NOMO-1 treated with dmso at 0.1 percent for 144 hours (cell line): Measurements from ENCODE around the gene MED12L.
A peak's percentile ranks its signal among the peaks of the same experiment; 100 is the strongest.

Source experiments
- DNase-seq: peaks from one replicate; lab custom pipeline; 2025; ENCODE audit not compliant: unreplicated experiment; lab: John Stamatoyannopoulos, UW

Gene MED12L

DNA sequence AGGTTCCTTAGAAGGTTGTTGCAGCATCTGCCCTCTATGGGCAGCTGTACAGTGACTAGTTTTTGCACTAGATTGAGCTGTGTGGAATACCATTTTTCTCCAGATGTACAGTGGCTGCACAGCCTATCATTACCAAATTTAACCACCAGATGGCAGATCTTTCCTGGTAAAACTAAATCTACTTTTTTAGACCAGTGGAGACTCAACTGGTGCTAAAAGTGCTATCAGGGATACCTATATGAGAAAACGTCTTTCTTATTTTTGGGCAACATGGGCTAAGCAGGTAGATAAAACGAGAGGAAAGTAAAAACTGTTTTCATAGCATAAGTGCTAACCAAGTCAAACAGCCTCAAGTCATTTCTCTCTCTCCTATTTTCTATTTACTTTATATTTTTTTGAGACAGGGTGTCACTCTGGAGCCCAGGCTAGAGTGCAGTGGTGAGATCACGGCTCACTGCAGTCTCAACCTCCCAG is 354.2 kb downstream of the MED12L start:
- DNase-seq = peak; percentile 45

DNA sequence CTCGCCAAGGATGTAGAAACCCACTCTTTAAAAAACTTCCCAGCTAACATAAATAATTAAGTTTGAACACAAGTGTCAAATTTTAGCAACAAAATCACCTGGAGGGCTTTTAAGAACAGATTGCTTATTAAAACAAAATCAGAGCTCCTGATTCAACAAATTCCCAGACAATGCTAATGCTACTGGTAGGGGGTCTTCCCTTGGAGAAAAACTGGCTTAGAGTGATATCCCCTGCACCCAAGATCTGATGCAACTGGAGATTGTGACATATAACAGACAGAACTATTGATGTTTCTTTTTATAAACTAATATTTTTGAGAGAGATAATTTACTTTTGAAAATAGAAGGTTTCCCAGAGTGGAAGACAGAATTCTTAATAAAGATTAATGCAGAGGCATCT is 355.5 kb downstream of the MED12L start:
- no peak for DNase-seq

DNA sequence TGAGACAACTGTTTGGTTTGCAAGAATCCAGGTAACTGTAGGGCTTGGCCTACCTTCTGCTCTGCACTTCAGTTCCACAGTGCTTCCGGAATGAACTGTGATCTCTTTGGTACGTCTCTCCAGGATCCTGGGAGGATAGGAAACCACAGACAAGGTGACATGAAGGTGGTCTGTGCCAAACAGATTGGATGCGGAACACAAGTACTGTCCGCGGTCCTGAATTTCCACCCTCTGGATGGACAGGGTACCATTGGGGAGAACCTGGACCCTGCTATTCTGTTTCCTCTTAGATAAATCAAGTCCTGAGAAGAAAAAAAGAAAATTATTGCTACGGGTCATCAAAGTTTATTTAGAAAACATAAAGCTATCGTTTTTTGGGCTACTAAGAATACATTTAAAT is 358.1 kb downstream of the MED12L start:
- DNase-seq = no peak

DNA sequence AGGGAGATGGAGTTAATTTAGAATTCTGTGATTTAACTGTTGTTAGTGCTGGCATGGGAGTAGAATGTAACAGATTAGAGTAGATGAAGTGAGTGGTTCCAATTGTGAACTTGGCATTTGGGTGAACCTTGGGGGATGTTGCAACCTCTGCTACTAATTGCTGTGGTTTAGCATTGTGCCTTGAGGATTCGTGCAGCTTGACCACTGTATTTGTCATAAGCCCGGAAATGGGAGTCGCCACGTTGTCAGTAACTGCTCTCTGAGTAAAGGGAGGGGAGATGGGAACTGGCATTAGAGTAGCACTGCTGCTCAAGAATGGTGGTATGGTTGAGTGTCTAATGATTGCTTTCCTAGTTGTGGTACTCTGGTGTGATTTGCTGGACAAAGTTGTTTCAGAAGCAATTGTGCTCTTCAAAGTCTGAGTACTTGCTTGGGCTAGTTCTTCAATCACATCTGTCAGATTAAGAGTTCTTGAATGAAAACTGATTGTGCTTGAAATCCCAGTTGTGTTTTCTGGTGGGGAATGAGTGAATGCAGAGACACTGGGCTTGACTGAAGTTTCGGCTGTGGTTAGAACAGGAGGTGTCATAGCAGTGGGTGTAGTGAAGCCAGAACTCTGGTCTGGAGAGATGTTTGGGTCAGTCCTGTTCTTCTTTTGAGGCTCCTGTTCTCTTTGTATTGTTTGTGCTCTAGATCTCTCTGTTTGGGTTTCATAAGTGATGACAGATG is 360.0 kb downstream of the MED12L start:
- peak; percentile 97 for DNase-seq

DNA sequence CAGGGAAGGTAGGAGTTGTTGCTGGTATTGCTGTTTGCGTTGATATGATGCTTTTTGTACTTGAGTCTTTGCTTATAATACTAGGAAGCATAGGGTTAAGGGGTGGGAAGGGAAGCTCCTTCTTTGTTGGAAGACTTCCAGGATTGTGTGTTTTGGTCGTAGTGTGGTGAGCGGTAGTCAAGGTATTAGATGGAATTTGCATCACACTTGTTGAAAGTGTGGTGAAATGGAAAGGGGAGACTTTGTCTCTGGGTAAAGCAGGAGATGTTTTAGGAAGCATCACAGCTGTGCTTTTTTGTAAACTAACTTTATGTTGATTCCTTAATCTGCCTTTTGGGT is 360.5 kb downstream of the MED12L start:
- DNase-seq = no peak

DNA sequence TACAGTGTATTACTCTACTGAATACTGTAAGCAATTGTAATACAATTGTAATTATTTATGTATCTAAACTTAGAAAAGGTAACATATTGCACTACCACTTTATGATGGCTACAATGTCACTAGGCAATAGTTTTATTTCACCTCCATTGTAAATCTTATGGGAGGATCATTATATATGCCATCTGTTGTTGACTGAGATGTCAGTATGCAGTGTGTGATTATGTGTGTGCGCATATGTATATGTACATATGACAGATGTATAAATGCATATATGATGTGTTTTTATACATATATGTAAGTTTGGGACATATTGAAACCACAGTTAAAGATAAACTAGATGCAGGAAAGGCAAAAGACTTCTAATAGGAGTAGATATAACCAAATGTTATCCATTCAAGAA is 366.9 kb downstream of the MED12L start:
- DNase-seq = no peak

DNA sequence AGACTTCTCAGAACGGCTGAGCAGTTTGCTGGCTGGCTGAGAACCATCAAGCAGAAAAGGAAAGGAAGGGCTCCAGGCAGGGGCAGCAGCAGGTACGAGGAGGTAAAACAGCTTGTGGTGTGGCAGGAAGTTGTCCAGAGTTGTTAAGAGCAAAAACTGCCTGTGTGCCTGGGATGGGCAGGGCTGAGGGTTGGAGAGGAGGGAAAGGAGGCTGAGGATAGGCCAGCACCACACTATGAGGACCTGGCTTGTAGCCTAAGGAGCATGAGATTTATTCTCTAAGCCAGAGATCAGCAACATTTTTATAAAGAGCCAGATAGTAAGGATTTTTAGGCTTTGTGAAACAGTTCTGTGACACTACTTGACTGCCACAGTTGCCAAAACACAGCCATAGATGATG is 367.4 kb downstream of the MED12L start:
- DNase-seq = no peak

DNA sequence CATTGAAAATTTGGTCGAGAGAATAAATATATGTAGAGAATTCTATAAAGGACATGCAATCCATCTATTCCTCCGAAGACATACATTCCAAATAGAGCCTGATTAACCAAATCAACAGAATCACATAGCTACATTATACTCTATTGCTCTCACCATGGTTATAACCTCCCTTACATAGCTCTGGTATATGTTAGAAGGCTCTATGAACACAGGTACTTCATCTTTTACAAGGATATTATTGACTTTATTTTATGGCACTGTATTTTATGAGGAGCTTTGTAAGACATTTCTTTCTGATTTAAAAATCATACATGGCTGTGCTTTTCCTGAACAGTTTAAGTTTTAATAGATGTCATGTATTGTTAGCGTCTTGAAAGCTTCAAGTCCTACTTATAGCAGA is 370.6 kb downstream of the MED12L start:
- no peak for DNase-seq

DNA sequence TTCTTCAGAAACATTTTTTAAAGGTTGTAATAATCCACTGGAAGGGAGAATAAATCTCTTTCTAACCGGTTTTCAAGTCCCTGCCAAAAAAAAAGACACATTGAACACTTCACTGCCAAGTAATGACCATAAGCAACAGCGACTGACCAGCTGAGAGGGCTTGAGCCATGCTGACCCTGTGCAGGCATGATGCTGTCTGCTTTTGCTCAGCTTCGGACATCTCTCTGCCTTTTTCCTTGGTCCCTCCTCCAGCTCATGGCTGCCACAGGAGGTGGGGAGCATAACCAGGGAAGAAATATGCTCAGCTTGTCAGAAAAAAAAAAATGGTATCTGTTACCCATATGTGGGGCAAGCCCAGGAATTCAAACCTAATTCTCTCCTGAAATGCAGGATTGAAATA is 373.9 kb downstream of the MED12L start:
- no peak for DNase-seq

DNA sequence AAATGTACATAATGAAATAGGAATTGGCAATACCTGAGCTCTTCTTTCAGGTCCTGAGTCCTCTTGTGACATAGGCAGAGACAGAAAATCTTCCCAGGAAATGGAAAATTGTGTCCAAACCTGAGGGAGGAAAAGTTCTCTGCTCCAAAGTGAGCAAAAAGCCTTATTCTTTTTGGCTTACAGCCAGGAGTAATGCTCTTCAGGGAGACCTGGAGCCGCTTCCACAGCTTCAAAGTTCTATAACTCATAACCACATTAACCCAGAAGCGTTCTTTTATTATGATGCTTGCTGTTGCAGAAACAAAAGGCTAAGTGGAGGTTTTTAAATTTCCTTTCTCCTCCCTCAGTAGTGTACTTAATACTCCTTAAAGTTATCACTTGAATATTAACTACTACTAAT is 374.8 kb downstream of the MED12L start:
- no peak for DNase-seq

DNA sequence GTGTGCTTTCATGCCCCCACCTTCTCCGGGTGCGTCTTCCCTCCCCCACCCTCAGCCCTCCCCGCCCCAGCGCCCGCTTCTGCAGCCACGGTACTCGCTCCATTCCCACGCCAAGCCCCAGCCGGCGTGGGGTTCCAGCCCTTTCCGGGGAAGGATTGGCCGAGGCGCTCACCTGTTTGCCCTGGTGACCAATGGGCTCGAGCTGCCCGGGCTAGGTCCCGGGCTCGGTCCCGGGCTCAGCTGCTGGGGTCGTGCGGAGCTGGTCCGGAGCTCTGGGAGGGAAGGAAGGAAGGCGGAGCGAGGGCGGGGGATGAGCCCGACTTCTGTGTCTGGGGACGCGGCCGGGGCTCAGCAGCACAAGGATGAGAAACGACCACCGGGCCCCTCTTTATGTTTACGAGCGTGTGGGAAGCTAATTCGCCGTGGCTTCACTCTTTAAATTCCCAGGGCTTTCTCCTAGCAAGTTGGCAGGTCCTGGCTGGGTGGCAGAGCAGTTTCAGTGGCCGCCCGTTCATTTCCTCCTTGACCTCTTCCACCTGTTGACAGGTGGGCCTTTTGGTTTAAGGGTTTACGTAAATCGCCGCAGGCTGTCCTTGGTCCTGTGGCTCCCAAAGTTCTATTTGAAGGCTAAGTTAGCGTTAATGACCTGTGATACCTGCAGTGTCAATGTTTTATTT is 375.4 kb downstream of the MED12L start, which contains the start of gene IGSF10:
Gene IGSF10, minus strand, starts transcription at position 288 of the 677 bp plus-strand sequence. CDS start 2,352 bp downstream, outside the sequence.
- DNase-seq = no peak

DNA sequence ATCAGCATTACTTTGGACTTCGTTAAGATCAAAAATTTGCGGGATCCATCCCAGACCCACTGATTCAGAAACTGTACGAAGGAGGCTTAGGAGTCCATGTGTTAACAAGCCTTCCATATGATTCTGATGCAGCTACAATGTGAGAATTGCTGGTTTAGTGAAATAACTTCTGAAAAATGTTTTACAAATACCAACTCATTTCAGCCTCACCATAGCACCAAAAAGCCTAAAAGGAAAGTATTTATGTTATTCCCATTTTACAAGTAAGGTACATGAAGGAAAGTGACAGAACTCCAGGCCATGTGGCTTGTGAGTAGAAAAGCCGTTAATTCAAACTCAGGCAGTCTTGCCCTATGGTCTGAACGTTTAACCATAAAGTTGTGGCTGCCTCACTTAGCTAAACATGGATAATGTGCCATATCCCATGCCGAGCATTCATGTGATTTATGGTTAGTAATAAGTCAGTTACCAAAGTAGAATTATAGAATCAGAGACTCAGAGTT is 376.9 kb downstream of the MED12L start:
- DNase-seq = no peak

DNA sequence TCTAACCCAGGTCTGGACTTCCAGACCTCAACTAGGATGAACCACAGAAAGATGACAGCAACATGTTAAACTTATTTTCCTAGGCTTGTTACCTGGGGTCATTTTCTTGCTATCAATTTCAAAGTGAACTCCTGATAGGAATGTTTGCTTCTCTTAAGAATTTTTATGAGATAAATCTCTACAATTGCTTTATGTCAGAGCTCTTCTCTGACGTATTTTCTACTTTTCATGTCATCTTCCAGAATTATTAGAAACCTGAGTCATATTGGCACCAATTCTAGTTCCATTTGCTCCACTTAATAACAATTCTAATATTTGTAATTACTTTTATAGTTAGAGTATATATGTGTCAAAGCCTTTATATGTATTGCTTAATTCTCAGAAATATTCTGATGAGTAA is 377.5 kb downstream of the MED12L start:
- no peak for DNase-seq

DNA sequence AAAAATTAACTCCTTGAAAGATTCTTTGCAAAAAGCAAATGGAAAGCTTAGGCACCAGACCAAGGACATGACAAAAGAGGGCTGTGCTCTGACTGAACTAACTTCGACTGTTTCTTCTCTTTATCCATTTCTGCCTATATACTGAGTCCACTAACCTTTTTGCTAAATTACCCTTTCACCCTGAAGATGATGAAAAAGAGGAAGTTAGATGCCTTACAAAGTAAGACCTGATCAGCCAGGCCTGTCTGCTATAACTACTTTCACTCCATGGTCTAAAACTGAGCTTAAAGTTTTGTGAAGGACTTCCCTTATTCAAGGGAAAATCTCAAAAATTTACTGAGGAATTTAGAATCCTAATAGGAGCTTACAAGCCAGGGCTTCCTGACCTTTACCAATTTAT is 381.6 kb downstream of the MED12L start:
- peak; percentile 60 for DNase-seq

DNA sequence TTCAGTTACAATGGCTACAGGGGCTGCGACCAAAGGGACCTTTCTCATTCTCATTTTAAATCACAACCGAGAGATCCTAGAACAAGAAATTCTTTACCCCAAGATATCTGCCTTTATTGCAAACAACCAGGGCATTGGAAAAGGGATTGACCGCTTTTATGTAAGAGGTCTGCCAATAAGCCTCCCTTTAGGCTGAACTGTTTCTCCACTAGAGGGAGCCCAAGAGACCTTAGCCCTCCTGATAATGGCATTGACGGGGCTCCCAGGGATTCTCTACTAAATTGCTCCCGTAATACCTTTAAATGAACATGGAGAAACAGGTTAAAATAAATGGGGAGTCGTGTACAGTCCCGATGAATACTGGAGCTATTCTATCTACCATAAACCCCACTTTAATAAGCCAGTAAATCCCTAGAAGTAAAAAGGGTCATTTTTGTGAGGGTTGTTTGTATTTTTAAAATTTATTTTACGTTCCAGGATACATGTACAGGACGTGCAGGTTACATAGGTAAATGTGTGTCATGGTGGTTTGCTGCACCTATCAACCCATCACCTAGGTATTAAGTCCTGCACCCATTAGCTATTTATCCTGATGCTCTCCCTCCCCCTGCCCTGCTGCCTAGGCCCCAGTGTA is 382.9 kb downstream of the MED12L start:
- peak; percentile 5 for DNase-seq

DNA sequence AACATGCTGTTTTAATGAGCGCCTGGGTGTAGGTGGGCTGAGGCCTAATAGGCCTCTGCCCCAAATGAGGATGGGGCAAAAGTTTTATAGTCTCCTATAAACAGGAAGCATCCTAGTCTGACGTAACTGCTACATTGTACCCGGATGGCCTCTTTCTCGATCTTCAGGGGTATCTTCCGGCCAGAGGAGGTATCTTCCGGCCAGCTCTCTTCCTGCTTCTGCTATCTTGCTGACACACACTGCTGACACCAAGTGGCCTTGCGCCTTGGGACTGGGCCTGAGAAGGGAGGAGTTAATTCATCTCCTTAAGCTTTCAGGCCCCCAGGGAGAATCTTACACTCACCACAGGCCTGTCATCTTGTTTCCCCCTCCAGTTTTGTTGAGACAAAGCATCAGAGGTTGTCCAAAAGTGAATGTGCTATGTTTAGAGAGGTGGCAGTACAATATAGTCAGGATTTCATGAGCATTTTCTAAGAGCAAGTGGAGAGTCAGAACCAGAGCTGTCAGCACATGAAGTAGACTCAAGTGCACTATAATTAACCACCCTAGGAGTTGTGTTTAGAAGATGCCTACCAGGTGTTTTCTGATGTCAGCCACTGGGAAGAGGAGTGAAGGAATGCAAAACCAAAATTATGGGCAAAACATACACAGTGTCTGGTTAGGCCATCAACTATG is 391.0 kb downstream of the MED12L start:
- DNase-seq = no peak

DNA sequence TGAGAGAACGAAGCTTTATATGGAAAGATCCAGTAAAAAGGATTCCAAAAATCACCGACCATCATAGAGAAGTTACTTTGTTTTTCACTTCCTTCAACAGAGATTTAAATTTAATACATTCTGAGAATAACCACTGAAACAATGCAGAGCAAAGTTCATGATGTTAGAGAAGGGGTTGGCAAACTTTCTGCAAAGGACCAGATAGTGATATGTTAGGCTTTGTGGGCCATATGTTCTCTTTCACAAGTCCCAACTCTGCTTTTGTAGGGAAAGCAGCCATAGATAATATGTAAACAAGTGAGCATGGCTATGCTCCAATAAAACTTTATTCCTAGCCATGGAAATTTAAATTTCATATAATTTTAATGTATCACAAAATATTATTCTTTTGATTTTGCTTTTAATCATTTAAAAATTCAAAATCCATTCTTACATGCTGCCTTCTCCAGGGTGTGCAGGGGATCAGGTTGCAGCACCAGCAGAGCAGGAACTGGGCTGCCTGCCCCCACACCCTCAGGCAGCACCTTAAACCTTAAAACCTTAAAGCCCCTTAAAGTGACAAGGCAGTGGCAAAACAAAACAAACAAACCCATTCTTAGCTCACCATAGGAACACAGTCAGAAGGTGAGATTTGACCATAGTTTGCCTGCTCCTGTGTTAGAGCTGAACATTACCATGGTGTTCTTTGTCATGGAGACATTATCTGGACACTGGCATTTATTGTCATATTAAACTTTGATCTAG is 392.3 kb downstream of the MED12L start:
- no peak for DNase-seq

DNA sequence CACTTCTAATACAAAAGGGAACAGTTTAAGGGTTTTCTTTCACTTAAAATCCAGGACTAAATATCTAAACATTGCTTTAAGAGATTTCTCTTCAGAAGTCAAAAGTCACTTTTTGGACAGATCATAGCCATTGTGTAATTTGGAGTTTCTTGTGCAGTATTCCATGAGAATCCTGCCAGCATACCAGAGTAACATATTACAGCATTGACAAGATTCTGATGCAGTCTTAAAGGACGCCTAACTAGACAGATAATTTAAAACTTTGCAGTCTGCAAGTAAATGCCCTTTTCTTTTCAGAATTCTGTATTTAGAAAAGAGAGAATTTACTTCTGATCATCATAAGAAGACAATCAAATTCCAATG is 392.9 kb downstream of the MED12L start:
- no peak for DNase-seq

DNA sequence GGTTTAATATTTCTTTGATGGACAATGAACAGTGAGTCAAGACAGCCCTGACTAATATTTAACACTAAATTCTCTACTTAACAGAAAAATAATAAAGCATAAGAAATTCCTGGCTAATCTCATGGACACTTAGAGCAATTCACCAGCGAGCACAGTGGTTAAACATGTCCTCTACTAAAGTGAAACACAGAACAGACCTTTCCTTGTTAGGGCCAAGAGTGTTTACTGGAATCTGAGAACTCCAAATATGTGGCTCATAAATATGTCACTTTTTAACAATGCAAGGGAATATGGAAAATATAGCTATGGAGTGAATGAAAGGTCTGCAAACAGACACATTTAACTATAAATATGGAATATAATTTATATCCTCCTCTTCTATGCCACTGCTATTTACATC is 394.0 kb downstream of the MED12L start:
- no peak for DNase-seq

DNA sequence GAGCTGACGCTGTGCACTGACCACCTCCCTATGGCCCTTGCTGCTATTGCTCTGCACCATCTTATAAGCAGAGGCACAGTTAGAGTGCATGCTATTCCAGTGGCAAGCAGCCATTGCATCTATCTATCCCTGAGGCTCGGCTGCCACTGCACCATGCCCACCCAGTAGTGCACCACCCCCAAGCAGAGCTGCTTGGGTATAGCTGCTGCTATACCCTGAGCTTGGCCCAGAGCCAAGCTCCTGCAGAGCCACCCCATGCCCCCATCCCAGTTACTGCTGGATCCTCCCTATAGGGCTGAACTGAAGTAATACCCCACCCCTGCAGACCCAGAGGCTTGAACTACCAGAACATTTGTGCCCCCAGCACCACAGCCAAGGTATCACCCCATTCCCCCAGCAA is 395.0 kb downstream of the MED12L start:
- DNase-seq = no peak

DNA sequence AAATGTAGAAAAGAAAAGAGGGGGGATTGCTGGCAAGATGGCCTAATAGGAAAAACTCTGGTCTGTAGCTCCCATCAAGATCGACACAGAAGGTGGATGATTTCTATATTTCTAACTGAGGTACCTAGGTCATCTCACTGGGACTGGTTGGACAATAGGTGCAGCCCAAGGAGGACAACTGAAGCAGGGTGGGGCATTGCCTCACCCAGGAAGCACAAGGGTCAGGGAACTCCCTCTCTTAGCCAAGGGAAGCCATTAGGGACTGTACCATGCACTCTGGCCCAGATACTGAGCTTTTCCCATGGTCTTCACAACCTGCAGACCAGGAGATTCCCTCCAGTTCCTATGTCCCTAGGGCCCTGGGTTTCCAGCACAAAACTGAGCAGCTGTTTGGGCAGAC is 398.0 kb downstream of the MED12L start:
- DNase-seq = no peak
